ENCODE data around the gene DNAJC5.

The DNAJC5 gene

GRCh38 chr20:63885264-63886053 lies 9.5 kb upstream of the DNAJC5 start:
- DNase-seq (ENCODE audit: low spot score), result no peak

GRCh38 chr20:63886054-63886419 lies 8.9 kb upstream of the DNAJC5 start:
- no peak for DNase-seq (ENCODE audit: low spot score)

- DNase-seq (ENCODE audit: low spot score), result no peak
These were observed 8.0 kb upstream of the DNAJC5 start for GRCh38 chr20:63886921-63887320.

GRCh38 chr20:63889241-63890200 lies 5.4 kb upstream of the DNAJC5 start:
- DNase-seq (ENCODE audit: low spot score), result no peak

GRCh38 chr20:63890201-63890576 lies 4.7 kb upstream of the DNAJC5 start:
- DNase-seq (ENCODE audit: low spot score), result no peak

GRCh38 chr20:63890616-63891015 lies 4.3 kb upstream of the DNAJC5 start:
- DNase-seq (ENCODE audit: low spot score), result no peak

- DNase-seq (ENCODE audit: low spot score), result no peak
These were observed 3.6 kb upstream of the DNAJC5 start for GRCh38 chr20:63891061-63892002.

GRCh38 chr20:63892402-63892801 lies 2.5 kb upstream of the DNAJC5 start:
- DNase-seq (ENCODE audit: low spot score), result no peak

- no peak for DNase-seq (ENCODE audit: low spot score)
These were observed 948 bp upstream of the DNAJC5 start for GRCh38 chr20:63893999-63894357.

GRCh38 chr20:63895202-63895951 lies 451 bp downstream of the DNAJC5 start:
- DNase-seq (ENCODE audit: low spot score), result no peak

- no peak for DNase-seq (ENCODE audit: low spot score)
These were observed 982 bp downstream of the DNAJC5 start for GRCh38 chr20:63895952-63896263.

GRCh38 chr20:63896264-63897105 lies 1.6 kb downstream of the DNAJC5 start:
- DNase-seq (ENCODE audit: low spot score), result peak; percentile 79

GRCh38 chr20:63897978-63898561 lies 3.1 kb downstream of the DNAJC5 start:
- DNase-seq (ENCODE audit: low spot score), result no peak

- no peak for DNase-seq (ENCODE audit: low spot score)
These were observed 4.1 kb downstream of the DNAJC5 start for GRCh38 chr20:63898882-63899558.

GRCh38 chr20:63900413-63900812 lies 5.5 kb downstream of the DNAJC5 start:
- no peak for DNase-seq (ENCODE audit: low spot score)

GRCh38 chr20:63903796-63904561 lies 9.1 kb downstream of the DNAJC5 start:
- DNase-seq (ENCODE audit: low spot score), result no peak

GRCh38 chr20:63908008-63908682 lies 13.2 kb downstream of the DNAJC5 start:
- DNase-seq (ENCODE audit: low spot score), result no peak

- no peak for DNase-seq (ENCODE audit: low spot score)
These were observed 16.2 kb downstream of the DNAJC5 start for GRCh38 chr20:63911176-63911575.

Measured in NAMALWA (cell line).